CD14-positive monocyte (primary cell): ENCODE measurements around the gene SH3TC2. TPM values are rescaled to one million over a fixed set of nuclear protein-coding genes. Genes with fewer than 3 reads are reported as not detected.

Experiments
- DNase-seq, 3 donors: peaks; one replicate each; pipeline ENCODE4 v3.0.0-alpha.2; 2011 to 2022
- H2AFZ ChIP-seq: 2 replicates; pipeline ENCODE4 v1.6.0; 2012; ENCODE audit warnings: mild to moderate bottlenecking, low read depth, low read length, inconsistent platforms; ENCODE audit not compliant: insufficient read depth, poor library complexity, severe bottlenecking
- H3K27ac ChIP-seq, 2 donors: 1 replicate in 1 of 2; 2 replicates in 1 of 2; pipeline ENCODE4 v1.5.1; 2012 to 2013; ENCODE audit warnings: low read length in 2 of 2, control low read depth in 1 of 2, inconsistent platforms in 1 of 2, low read depth in 1 of 2, mild to moderate bottlenecking in 1 of 2
- H3K27me3 ChIP-seq, 2 donors: one replicate each; pipeline versions ENCODE4 v1.6.0 to v1.6.1; 2011 to 2013; ENCODE audit warnings: low read length in 2 of 2; ENCODE audit not compliant: control insufficient read depth in 2 of 2, insufficient read depth in 2 of 2
- H3K36me3 ChIP-seq, 2 donors: replicated peaks in 1 of 2; 1 replicate in 1 of 2; 2 replicates in 1 of 2; pipeline versions ENCODE4 v1.5.1 to v1.6.1; 2012 to 2013; ENCODE audit warnings: low read length in 2 of 2, control low read depth in 1 of 2, inconsistent platforms in 1 of 2, mild to moderate bottlenecking in 1 of 2; ENCODE audit not compliant: insufficient read depth in 2 of 2, control insufficient read depth in 1 of 2
- H3K4me1 ChIP-seq, 2 donors: 1 replicate in 1 of 2; 2 replicates in 1 of 2; pipeline versions ENCODE4 v1.5.1 to v1.6.1; 2012 to 2013; ENCODE audit warnings: low read length in 2 of 2, control low read depth in 1 of 2, inconsistent platforms in 1 of 2, mild to moderate bottlenecking in 1 of 2, moderate library complexity in 1 of 2; ENCODE audit not compliant: insufficient read depth in 2 of 2, control insufficient read depth in 1 of 2
- H3K4me2 ChIP-seq: replicated peaks from 2 replicates; pipeline ENCODE3; 2012; ENCODE audit warnings: low read length, moderate library complexity, mild to moderate bottlenecking; ENCODE audit not compliant: poor library complexity, severe bottlenecking; ENCODE audit errors: extremely low read depth
- H3K4me3 ChIP-seq, 3 experiments: fragments of 200-600 bp in 1 of 3; sonication (generic) in 1 of 3; replicated peaks in 1 of 3; 1 replicate in 2 of 3; 2 replicates in 1 of 3; pipeline ENCODE4 v1.5.1; 2011 to 2013; ENCODE audit warnings: low read length in 3 of 3, mild to moderate bottlenecking in 3 of 3, control low read depth in 2 of 3, low read depth in 2 of 3, inconsistent platforms in 1 of 3, moderate library complexity in 1 of 3
- H3K79me2 ChIP-seq: 2 replicates; pipeline ENCODE4 v1.6.0; 2012; ENCODE audit warnings: mild to moderate bottlenecking, control low read depth, inconsistent platforms, low read length, moderate library complexity; ENCODE audit not compliant: insufficient read depth
- H3K9ac ChIP-seq: 2 replicates; pipeline ENCODE4 v1.6.0; 2017; ENCODE audit warnings: low read length, mild to moderate bottlenecking; ENCODE audit not compliant: insufficient read depth, poor library complexity, severe bottlenecking
- H3K9me3 ChIP-seq, 2 donors: replicated peaks in 1 of 2; 1 replicate in 1 of 2; 2 replicates in 1 of 2; pipeline versions ENCODE4 v1.5.1 to v1.6.1; 2012 to 2013; ENCODE audit warnings: low read length in 2 of 2, control low read depth in 1 of 2; ENCODE audit not compliant: control insufficient read depth in 1 of 2, insufficient read depth in 1 of 2
- H4K20me1 ChIP-seq: 2 replicates; pipeline ENCODE4 v1.6.0; 2012; ENCODE audit warnings: mild to moderate bottlenecking, low read length, control low read depth, moderate library complexity; ENCODE audit not compliant: insufficient read depth
- H3K27ac Mint-ChIP-seq, 7 donors: one replicate each; pipeline ENCODE4 v1.8.0; 2020; ENCODE audit warnings: mild to moderate bottlenecking in 7 of 7, mixed read lengths in 7 of 7, moderate library complexity in 6 of 7, inconsistent platforms in 2 of 7
- H3K27me3 Mint-ChIP-seq, 3 donors: one replicate each; pipeline ENCODE4 v1.8.0; 2021 to 2022; ENCODE audit warnings: low read depth in 3 of 3, mild to moderate bottlenecking in 3 of 3, mixed read lengths in 3 of 3, moderate library complexity in 3 of 3, inconsistent platforms in 1 of 3
- H3K36me3 Mint-ChIP-seq, 2 donors: one replicate each; pipeline ENCODE4 v1.8.0; 2020; ENCODE audit warnings: mixed read lengths in 2 of 2, inconsistent platforms in 1 of 2, mild to moderate bottlenecking in 1 of 2
- H3K4me1 Mint-ChIP-seq: one replicate; pipeline ENCODE4 v1.8.0; 2020; ENCODE audit warnings: mild to moderate bottlenecking, mixed read lengths
- H3K4me3 Mint-ChIP-seq, 2 donors: one replicate each; pipeline ENCODE4 v1.8.0; 2020; ENCODE audit warnings: mild to moderate bottlenecking in 2 of 2, mixed read lengths in 2 of 2, moderate library complexity in 1 of 2
- H3K9me3 Mint-ChIP-seq, 7 donors: one replicate each; pipeline ENCODE4 v1.8.0; 2020 to 2022; ENCODE audit warnings: mixed read lengths in 7 of 7, mild to moderate bottlenecking in 6 of 7, moderate library complexity in 6 of 7, inconsistent platforms in 2 of 7
- CTCF ChIP-seq: fragments of 200-600 bp; IDR thresholded peaks from one replicate; pipeline ENCODE4 v1.8.0; 2022; ENCODE audit warnings: antibody characterized with exemption, mild to moderate bottlenecking
- WGBS: methylation state at CpG from one replicate; pipeline ENCODE4 v1.1.5; 2013; ENCODE audit warnings: missing lambda C conversion rate; ENCODE audit not compliant: insufficient coverage; 5-methylcytosine and 5-hydroxymethylcytosine counted together
- intact Hi-C, 2 donors: fragments of 100-400 bp; cut with micrococcal nuclease; formaldehyde crosslinking; loops; one replicate each; pipeline versions ENCODE4 v1.15.0 to v1.15.1; 2023
- polyA plus RNA-seq, 3 donors: library from polyadenylated mRNA; depleted of rRNA in 1 of 3; unstranded in 2 of 3; stranded (reverse) in 1 of 3; fragments of 300-500 nt in 2 of 3; fragments of >200 nt in 1 of 3; fragmentation: Illumina TruSeq in 2 of 3; gene quantifications; 1 replicate in 2 of 3; 2 replicates in 1 of 3; pipeline ENCODE4 v1.2.3, GENCODE V29; 2012 to 2021

SH3TC2 gene
- polyA plus RNA-seq, 3 donors, result 0.01 to 0.30 (median 0.14) TPM

- H3K79me2 ChIP-seq, result no peaks in the 10 kb centered on the region
- H4K20me1 ChIP-seq, result no peaks in the 10 kb centered on the region
- no peaks in the 10 kb centered on the region for H3K9me3 ChIP-seq
- Mint-ChIP-seq H3K9me3 (peaks cover 0 to 2% (median 0%) of the 10 kb centered on the region in 7 donors), H3K27me3 (peaks cover 0 to 7% (median 4%) of the 10 kb centered on the region in 3 donors), H3K36me3 (no peaks in the 10 kb centered on the region), H3K27ac (no peak overlapping the region), H3K4me3 (no peak overlapping the region), H3K4me1 (peaks cover 9% of the 10 kb centered on the region)
- H3K27me3 ChIP-seq, result no peaks in the 10 kb centered on the region
- WGBS, result no CpG with 5 or more reads among the region's 6 CpGs
- H3K4me2 ChIP-seq, result no peak overlapping the region
- no peak overlapping the region for H2AFZ ChIP-seq
- H3K36me3 ChIP-seq, result no peaks in the 10 kb centered on the region
- H3K4me1 ChIP-seq, result no peaks in the 10 kb centered on the region
- no peak overlapping the region for H3K9ac ChIP-seq
- intact Hi-C loops, result no loop called here
- no peak overlapping the region for H3K4me3 ChIP-seq
- H3K27ac ChIP-seq, result no peak overlapping the region
- TF ChIP-seq CTCF, result no peak
- DNase-seq, result no peak
These were observed 81.5 kb downstream of the SH3TC2 start for GRCh38 chr5:148981353-148981752.

GRCh38 chr5:148980731-148981130, 82.1 kb downstream of the SH3TC2 start:
- no peak for TF ChIP-seq CTCF

More at GRCh38 chr5:148980731-148981130, 82.1 kb downstream of the SH3TC2 start:
- Histone ChIP-seq H3K4me1 (no peaks in the 10 kb centered on the region), H3K4me3 (no peak overlapping the region), H3K36me3 (no peaks in the 10 kb centered on the region), H3K4me2 (no peak overlapping the region), H3K9ac (no peak overlapping the region), H2AFZ (no peak overlapping the region), H3K9me3 (no peaks in the 10 kb centered on the region), H3K79me2 (no peaks in the 10 kb centered on the region), H4K20me1 (no peaks in the 10 kb centered on the region), H3K27ac (no peak overlapping the region), H3K27me3 (no peaks in the 10 kb centered on the region)
- H3K27me3 Mint-ChIP-seq, result peaks cover 0 to 7% (median 4%) of the 10 kb centered on the region in 3 donors
- peaks cover 6% of the 10 kb centered on the region for H3K4me1 Mint-ChIP-seq
- WGBS, result 92% methylated on average over 3 of the region's 3 CpGs
- DNase-seq, result no peak
- intact Hi-C loops, result no loop called here
- H3K4me3 Mint-ChIP-seq, result no peak overlapping the region
- H3K36me3 Mint-ChIP-seq, result no peaks in the 10 kb centered on the region
- H3K27ac Mint-ChIP-seq, result no peak overlapping the region
- peaks cover 0 to 2% (median 0%) of the 10 kb centered on the region in 7 donors for H3K9me3 Mint-ChIP-seq
